K562 (cell line): ENCODE data around the gene MAB21L1. TPM values are rescaled to one million over a fixed set of nuclear protein-coding genes. Genes with fewer than 3 reads are reported as not detected.

Experiments
- ATAC-seq: fragments of 200-7000 bp; cut with Tn5 transposase; 3 replicates; pipeline ENCODE4 v1.9.1; 2020; ENCODE audit warnings: moderate library complexity
- BruUV-seq: library from RNA; stranded (reverse); fragments of 400-500 nt; replicated peaks from 2 replicates; lab custom pipeline; 2021; lab: Mats Ljungman, UMichigan
- CTCF ChIA-PET: fragments of 300-600 bp; formaldehyde crosslinking; extraction: SDS; loops from one replicate; lab custom pipeline; 2021; ENCODE audit warnings: low intra/inter-chr PET ratio; lab: Yijun Ruan, JAX
- POLR2A ChIA-PET: fragments of 300-600, 350-650 bp; sonication (Branson Sonifier 250); formaldehyde crosslinking; extraction: SDS; loops from one replicate; lab custom pipeline; 2021; ENCODE audit warnings: antibody characterized with exemption, inconsistent platforms; lab: Yijun Ruan, JAX
- DNase-seq, 4 experiments: peaks; one replicate each; pipeline versions ENCODE4 v3.0.0 to v3.0.0-alpha.2; 2011 to 2018; ENCODE audit warnings: low spot score in 3 of 4, mixed read lengths in 3 of 4; ENCODE audit errors: extremely low read depth in 1 of 4
- FAIRE-seq: peaks from 2 replicates; lab custom pipeline; 2011; peaks lifted over from hg19 to GRCh38; lab: Jason Lieb, UNC
- H2AFZ ChIP-seq: 2 replicates; pipeline ENCODE4 v1.6.0; 2011; ENCODE audit warnings: low read depth, low read length, control low read depth, inconsistent platforms
- H3K27ac ChIP-seq: fragments of 200-600 bp; 3 replicates; pipeline ENCODE4 v1.8.0; 2011; ENCODE audit warnings: low read depth, mild to moderate bottlenecking, control low read depth, inconsistent platforms, low read length, moderate library complexity, mixed read lengths; ENCODE audit errors: extremely low read depth
- H3K27me3 ChIP-seq, 2 experiments: fragments of 300-600 bp in 1 of 2; 2 replicates in 1 of 2; 3 replicates in 1 of 2; pipeline versions ENCODE4 v1.6.0 to v1.8.0; 2011; ENCODE audit warnings: inconsistent platforms in 2 of 2, low read length in 2 of 2, mild to moderate bottlenecking in 1 of 2, mixed read lengths in 1 of 2, moderate library complexity in 1 of 2; ENCODE audit not compliant: control insufficient read depth in 2 of 2, insufficient read depth in 2 of 2
- H3K36me3 ChIP-seq: fragments of 300-600 bp; 3 replicates; pipeline ENCODE4 v1.8.0; 2011; ENCODE audit warnings: mild to moderate bottlenecking, low read length, inconsistent platforms; ENCODE audit not compliant: control insufficient read depth, insufficient read depth
- H3K4me1 ChIP-seq, 2 experiments: fragments of 200-600 bp in 1 of 2; replicated peaks in 1 of 2; 2 replicates in 1 of 2; 3 replicates in 1 of 2; pipeline versions ENCODE4 v1.5.1 to v1.8.0; 2011; ENCODE audit warnings: inconsistent platforms in 2 of 2, low read length in 2 of 2, mild to moderate bottlenecking in 1 of 2, mixed read lengths in 1 of 2, moderate library complexity in 1 of 2; ENCODE audit not compliant: control insufficient read depth in 2 of 2, insufficient read depth in 2 of 2
- H3K4me2 ChIP-seq: 2 replicates; pipeline ENCODE4 v1.6.1; 2011; ENCODE audit warnings: low read length, control low read depth, inconsistent platforms, mixed read lengths; ENCODE audit not compliant: insufficient read depth
- H3K4me3 ChIP-seq: fragments of 200-600 bp; sonication (generic), shearing (Covaris generic); 2 replicates; pipeline ENCODE4 v1.5.1; 2016; ENCODE audit warnings: control low read depth, inconsistent platforms
- H3K79me2 ChIP-seq: fragments of 200-600 bp; 3 replicates; pipeline ENCODE4 v1.8.0; 2011; ENCODE audit warnings: low read length, inconsistent platforms; ENCODE audit not compliant: control insufficient read depth, insufficient read depth
- H3K9ac ChIP-seq, 2 experiments: 2 replicates each; pipeline versions ENCODE4 v1.6.0 to v1.6.1; 2011; ENCODE audit warnings: low read depth in 2 of 2, low read length in 2 of 2, control low read depth in 1 of 2, inconsistent platforms in 1 of 2, mild to moderate bottlenecking in 1 of 2, mixed read lengths in 1 of 2; ENCODE audit not compliant: insufficient read depth in 1 of 2
- H3K9me1 ChIP-seq: one replicate; pipeline ENCODE4 v1.6.0; 2011; ENCODE audit warnings: inconsistent platforms, mild to moderate bottlenecking, low read length, moderate library complexity; ENCODE audit not compliant: control insufficient read depth, insufficient read depth
- H3K9me3 ChIP-seq: replicated peaks from 2 replicates; pipeline ENCODE4 v1.5.1; 2011; ENCODE audit warnings: low read depth, low read length, inconsistent platforms; ENCODE audit not compliant: control insufficient read depth, insufficient read depth
- H4K20me1 ChIP-seq: replicated peaks from 2 replicates; pipeline ENCODE4 v1.6.1; 2011; ENCODE audit warnings: low read length, inconsistent platforms, mixed read lengths; ENCODE audit not compliant: control insufficient read depth, insufficient read depth
- CEBPG ChIP-seq, 3 experiments: fragments of 200-800 bp in 1 of 3; sonication (Bioruptor generic) in 1 of 3; sonication (generic) in 1 of 3; formaldehyde crosslinking in 1 of 3; IDR thresholded peaks in 2 of 3; conservative IDR thresholded peaks in 1 of 3; 2 replicates each; pipeline versions ENCODE4 v1.6.1 to v1.8.0; 2016 to 2022; ENCODE audit warnings: missing compliant biosample characterization in 2 of 3, missing genetic modification characterization in 2 of 3, mild to moderate bottlenecking in 1 of 3, missing genetic modification reagents in 1 of 3
- CHD1 ChIP-seq: fragments of 200-600 bp; sonication (generic); IDR thresholded peaks from one replicate; pipeline ENCODE4 v1.6.1; 2012; ENCODE audit warnings: mild to moderate bottlenecking, moderate library complexity, low read length, inconsistent platforms
- CREB1 ChIP-seq, 2 experiments: sonication (generic) in 1 of 2; formaldehyde crosslinking in 1 of 2; IDR thresholded peaks; 2 replicates each; pipeline versions ENCODE4 v1.6.1 to v1.8.0; 2012 to 2022; ENCODE audit warnings: inconsistent platforms in 1 of 2, mild to moderate bottlenecking in 1 of 2, missing genetic modification reagents in 1 of 2, moderate library complexity in 1 of 2
- FOXK1 ChIP-seq: sonication (generic); formaldehyde crosslinking; IDR thresholded peaks from 2 replicates; pipeline ENCODE4 v1.8.0; 2022; ENCODE audit warnings: missing genetic modification reagents, mild to moderate bottlenecking, borderline replicate concordance
- HINFP ChIP-seq: fragments of 450-650 bp; conservative IDR thresholded peaks from 2 replicates; pipeline ENCODE4 v1.6.1; 2016; ENCODE audit warnings: missing genetic modification characterization, low read depth, mild to moderate bottlenecking, control low read depth, missing compliant biosample characterization
- HMBOX1 ChIP-seq: sonication (generic); IDR thresholded peaks from 2 replicates; pipeline ENCODE4 v1.6.1; 2016
- HMGN3 ChIP-seq: IDR thresholded peaks from 2 replicates; pipeline ENCODE4 v1.6.1; 2011; ENCODE audit warnings: borderline replicate concordance, low read depth, mild to moderate bottlenecking, mixed read lengths, low read length; ENCODE audit not compliant: insufficient read length; ENCODE audit errors: extremely low read depth
- HNRNPK ChIP-seq: fragments of 200-400 bp; formaldehyde crosslinking; IDR thresholded peaks from one replicate; pipeline ENCODE4 v1.6.1; 2018; ENCODE audit warnings: mild to moderate bottlenecking, low read depth, low read length; ENCODE audit not compliant: poor library complexity, severe bottlenecking
- MCM5 ChIP-seq: fragments of 450-650 bp; IDR thresholded peaks from 2 replicates; pipeline ENCODE4 v1.6.1; 2016; ENCODE audit warnings: low read depth
- NELFE ChIP-seq: IDR thresholded peaks from 2 replicates; pipeline ENCODE4 v1.6.1; 2011; ENCODE audit warnings: mild to moderate bottlenecking; ENCODE audit not compliant: insufficient read depth, insufficient read length
- PTRF ChIP-seq: fragments of 450-650 bp; IDR thresholded peaks from 2 replicates; pipeline ENCODE4 v1.6.1; 2016; ENCODE audit warnings: mild to moderate bottlenecking, missing genetic modification characterization, missing compliant biosample characterization
- PYGO2 ChIP-seq: fragments of 450-650 bp; IDR thresholded peaks from 2 replicates; pipeline ENCODE4 v1.6.1; 2016; ENCODE audit warnings: mild to moderate bottlenecking, missing genetic modification characterization, moderate library complexity, missing compliant biosample characterization
- TARDBP ChIP-seq: fragments of 450-650 bp; IDR thresholded peaks from 2 replicates; pipeline ENCODE4 v1.6.1; 2016
- ZEB2 ChIP-seq: fragments of 450-650 bp; IDR thresholded peaks from 2 replicates; pipeline ENCODE4 v1.6.1; 2016
- ZNF778 ChIP-seq: fragments of 450-650 bp; formaldehyde crosslinking; IDR thresholded peaks from 2 replicates; pipeline ENCODE4 v1.4.0; 2020; ENCODE audit warnings: mild to moderate bottlenecking, moderate library complexity
- WGBS: fragments of 100-300 bp; shearing (Covaris generic); methylation state at CpG from one replicate; pipeline ENCODE4 v1.1.6; 2016; ENCODE audit warnings: low coverage, mixed read lengths; ENCODE audit not compliant: insufficient coverage; ENCODE audit errors: missing lambda C conversion rate; 5-methylcytosine and 5-hydroxymethylcytosine counted together
- in situ Hi-C: fragments of 300-500 bp; cut with MboI; formaldehyde crosslinking; loops from 4 replicates; pipeline ENCODE4 v1.15.0; 2018; ENCODE audit warnings: inconsistent platforms, mixed read lengths
- intact Hi-C: fragments of 100-400 bp; cut with micrococcal nuclease; formaldehyde crosslinking; loops from 2 replicates; pipeline ENCODE4 v1.14.2; 2022
- polyA plus RNA-seq, 8 experiments: library from polyadenylated mRNA; depleted of rRNA in 4 of 8; stranded (reverse) in 5 of 8; unstranded in 3 of 8; fragments of >200 nt; fragmentation: Nextera tagmentation in 2 of 8; fragmentation: Illumina TruSeq in 1 of 8; extraction: Ambion mirVana in 2 of 8; extraction: Trizol in 1 of 8; gene quantifications; 2 replicates each; pipeline versions ENCODE4 v1.2.1 to v1.2.3, GENCODE V29; 2011 to 2014; ENCODE audit warnings: inconsistent platforms in 1 of 8, missing spikeins in 1 of 8
- total RNA-seq, 7 experiments: library from RNA; depleted of rRNA in 6 of 7; stranded (reverse); fragments of >200 nt in 6 of 7; fragmentation: Illumina TruSeq in 2 of 7; extraction: Trizol in 2 of 7; gene quantifications; 2 replicates each; pipeline versions ENCODE4 v1.2.1 to v1.2.3, GENCODE V29; 2011 to 2021; ENCODE audit warnings: low replicate concordance in 1 of 7
- TF ChIP-seq, protein P1 (sequence below): sonication (generic); formaldehyde crosslinking; IDR thresholded peaks from 2 replicates; pipeline ENCODE4 v1.8.1; 2023; ENCODE audit warnings: mild to moderate bottlenecking, missing genetic modification reagents, moderate library complexity

Gene MAB21L1
- total and polyA plus RNA-seq, 9 of the 15 experiments (the other 6 are each of a cell fraction or from before 2014, with no cell fraction given), result not detected

DNA sequence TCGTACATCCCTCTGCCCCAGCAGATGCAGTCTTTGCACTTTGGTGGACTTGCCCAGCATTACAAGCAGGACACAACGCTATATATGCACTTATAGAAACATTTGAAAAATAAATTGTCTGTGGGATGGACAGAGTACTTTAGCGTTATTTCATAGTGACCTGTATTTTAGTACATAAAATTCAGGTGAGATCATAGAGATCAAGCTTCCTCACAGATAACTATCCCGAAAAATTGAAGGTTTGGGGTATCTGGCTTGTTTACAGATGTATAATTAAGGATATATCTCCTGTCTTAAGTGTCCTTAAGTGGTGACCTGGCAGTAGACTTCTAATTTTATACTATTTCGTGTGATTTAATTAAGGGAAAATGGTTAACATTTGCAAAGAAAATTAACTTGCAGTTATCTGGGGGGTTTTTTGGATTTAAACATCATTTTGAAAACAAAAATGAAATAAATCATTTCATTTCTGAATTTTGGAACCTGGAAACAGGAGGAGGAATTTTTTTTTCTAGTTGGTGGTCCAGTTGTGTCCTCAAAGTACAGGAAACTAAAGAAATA, 977 bp upstream of the MAB21L1 start (continued):
- TF ChIP-seq ZNF778 (CRISPR knock-in tag), result no peak

DNA sequence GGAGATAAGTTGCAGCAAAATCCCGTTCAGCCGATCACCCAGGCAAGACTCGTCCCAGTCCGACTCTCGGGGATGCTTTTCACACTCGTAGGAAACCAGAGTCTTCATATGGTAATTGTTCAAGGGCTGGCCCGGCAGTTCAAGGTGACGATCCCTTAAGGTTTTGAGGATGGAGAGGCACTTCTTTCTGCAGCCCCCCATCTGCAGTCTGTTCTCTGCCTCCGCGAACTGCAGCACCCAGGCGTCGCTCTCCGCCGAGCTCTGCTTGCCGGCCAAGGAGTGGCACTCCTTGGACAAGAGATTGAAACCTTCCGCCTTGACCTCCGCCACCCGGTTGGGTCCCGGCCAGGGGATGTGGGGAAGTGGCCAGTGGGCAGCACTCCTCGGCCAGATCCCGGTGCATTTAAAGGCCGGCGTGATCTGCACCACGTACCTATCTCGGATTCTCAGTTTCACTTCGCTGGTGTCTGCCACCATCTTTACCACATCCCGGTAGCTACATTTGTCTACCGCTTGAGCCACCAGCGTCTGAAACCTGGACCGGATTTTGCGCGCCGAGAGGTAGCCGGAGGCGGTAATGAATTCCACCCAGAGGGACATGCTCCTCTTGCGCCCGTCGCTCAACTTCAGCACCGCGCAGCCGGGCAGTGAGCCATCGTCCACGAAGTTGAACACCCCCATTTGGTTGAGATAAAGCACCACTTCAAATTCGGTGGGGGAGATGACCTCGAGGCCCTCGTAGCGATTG, 1.1 kb downstream of the MAB21L1 start:
- Histone ChIP-seq H3K4me1 (no peaks in the 10 kb centered on the region), H3K79me2 (no peaks in the 10 kb centered on the region), H3K9ac (no peak overlapping the region), H3K9me1 (no peaks in the 10 kb centered on the region), H3K4me3 (no peak overlapping the region), H4K20me1 (no peaks in the 10 kb centered on the region), H3K27me3 (peaks cover 0 to 8% of the 10 kb centered on the region in 2 experiments; a peak in 2 of 5 replicates), H2AFZ (no peak overlapping the region), H3K36me3 (no peaks in the 10 kb centered on the region), H3K4me2 (no peak overlapping the region), H3K9me3 (no peaks in the 10 kb centered on the region), H3K27ac (no peak overlapping the region)
- FAIRE-seq (no peak), ATAC-seq (no peak), DNase-seq (no peak)
- in situ Hi-C loops (no loop called here), intact Hi-C loops (no loop called here)
- 2% methylated on average over 35 of the region's 47 CpGs for WGBS
- BruUV-seq, result no TSS peak
- ChIA-PET CTCF (no interaction called here), POLR2A (no interaction called here)
- no peak for TF ChIP-seq ZEB2
- TF ChIP-seq CHD1, result no peak
- TF ChIP-seq TARDBP, result no peak
- no peak for TF ChIP-seq PYGO2 (tag)
- TF ChIP-seq CREB1 (IDR thresholded peaks at IDR 0.05), result no peak
- TF ChIP-seq CREB1 (CRISPR knock-in tag; IDR thresholded peaks at IDR 0.05), result no peak
- no peak for TF ChIP-seq CEBPG (CRISPR knock-in tag; IDR thresholded peaks at IDR 0.05)
- TF ChIP-seq CEBPG (tag; conservative IDR thresholded peaks at IDR 0.05 in 1 of 2, IDR thresholded peaks at IDR 0.05 in 1 of 2), result no peak
- no peak for TF ChIP-seq MCM5
- TF ChIP-seq HMGN3, result no peak
- no peak for TF ChIP-seq NELFE
- no peak for TF ChIP-seq PTRF (tag)
- TF ChIP-seq FOXK1 (CRISPR knock-in tag), result no peak
- TF ChIP-seq HINFP, result no peak
- no peak for TF ChIP-seq HNRNPK
- TF ChIP-seq, protein P1, sequence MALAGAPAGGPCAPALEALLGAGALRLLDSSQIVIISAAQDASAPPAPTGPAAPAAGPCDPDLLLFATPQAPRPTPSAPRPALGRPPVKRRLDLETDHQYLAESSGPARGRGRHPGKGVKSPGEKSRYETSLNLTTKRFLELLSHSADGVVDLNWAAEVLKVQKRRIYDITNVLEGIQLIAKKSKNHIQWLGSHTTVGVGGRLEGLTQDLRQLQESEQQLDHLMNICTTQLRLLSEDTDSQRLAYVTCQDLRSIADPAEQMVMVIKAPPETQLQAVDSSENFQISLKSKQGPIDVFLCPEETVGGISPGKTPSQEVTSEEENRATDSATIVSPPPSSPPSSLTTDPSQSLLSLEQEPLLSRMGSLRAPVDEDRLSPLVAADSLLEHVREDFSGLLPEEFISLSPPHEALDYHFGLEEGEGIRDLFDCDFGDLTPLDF (CRISPR knock-in tag), result no peak
- no peak for TF ChIP-seq HMBOX1
